NB4 (cell line): ENCODE data around the gene TLN1.

Experiments
- DNase-seq: peaks from one replicate; pipeline ENCODE4 v3.0.0; 2010; ENCODE audit warnings: low read depth
- H3K4me3 ChIP-seq: one replicate; pipeline ENCODE4 v1.5.1; 2011; ENCODE audit warnings: mild to moderate bottlenecking, low read depth, low read length, moderate library complexity
- MYC ChIP-seq: IDR thresholded peaks from 2 replicates; pipeline ENCODE4 v1.6.1; 2011; ENCODE audit warnings: low read depth, low read length
- POLR2A ChIP-seq: IDR thresholded peaks from 2 replicates; pipeline ENCODE4 v1.6.1; 2011; ENCODE audit warnings: mild to moderate bottlenecking; ENCODE audit not compliant: insufficient read length; ENCODE audit errors: extremely low read depth
- TF ChIP-seq, protein P1 (sequence below): IDR thresholded peaks from 2 replicates; pipeline ENCODE4 v1.6.1; 2011; ENCODE audit warnings: low read depth, low read length
- TF ChIP-seq, protein P2 (sequence below): IDR thresholded peaks from one replicate; pipeline ENCODE4 v1.5.1; 2012; ENCODE audit warnings: low read depth, low read length

Gene TLN1

DNA sequence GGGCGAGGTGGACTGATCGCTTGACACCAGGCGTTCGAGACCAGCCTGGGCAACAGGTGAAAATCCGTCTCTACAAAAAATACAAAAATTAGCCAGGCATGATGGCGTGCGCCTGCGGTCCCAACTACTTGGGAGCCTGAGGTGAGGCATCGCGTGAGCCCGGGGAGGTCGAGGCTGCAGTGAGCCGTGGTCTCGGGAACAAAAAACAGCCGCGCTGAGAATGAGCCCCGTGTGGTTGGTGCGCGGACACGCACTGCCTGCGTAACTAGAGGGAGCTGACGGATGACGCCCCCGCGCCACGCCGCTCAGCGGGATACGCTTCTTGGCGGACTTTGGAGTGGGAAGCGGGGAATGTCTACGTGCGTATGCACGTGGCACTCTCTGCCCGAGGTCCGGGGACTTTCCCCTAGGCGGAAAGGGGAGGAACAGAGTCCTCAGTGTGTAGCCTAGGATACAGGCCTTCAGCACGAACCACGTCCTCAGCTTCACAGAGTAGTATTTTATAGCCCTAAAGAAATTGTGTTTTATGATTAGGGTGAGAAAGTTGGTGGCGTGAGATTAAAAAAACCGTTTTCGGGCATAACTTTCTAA, 74.4 kb downstream of the TLN1 start, which contains the start of gene RMRP:
TSS of gene RMRP (minus strand) at position 474 of the 591 bp plus-strand sequence.
- TF ChIP-seq, protein P1, sequence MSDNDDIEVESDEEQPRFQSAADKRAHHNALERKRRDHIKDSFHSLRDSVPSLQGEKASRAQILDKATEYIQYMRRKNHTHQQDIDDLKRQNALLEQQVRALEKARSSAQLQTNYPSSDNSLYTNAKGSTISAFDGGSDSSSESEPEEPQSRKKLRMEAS: peak; percentile 99
- TF ChIP-seq MYC (peak; percentile 98), POLR2A (no peak)
- TF ChIP-seq, protein P2, sequence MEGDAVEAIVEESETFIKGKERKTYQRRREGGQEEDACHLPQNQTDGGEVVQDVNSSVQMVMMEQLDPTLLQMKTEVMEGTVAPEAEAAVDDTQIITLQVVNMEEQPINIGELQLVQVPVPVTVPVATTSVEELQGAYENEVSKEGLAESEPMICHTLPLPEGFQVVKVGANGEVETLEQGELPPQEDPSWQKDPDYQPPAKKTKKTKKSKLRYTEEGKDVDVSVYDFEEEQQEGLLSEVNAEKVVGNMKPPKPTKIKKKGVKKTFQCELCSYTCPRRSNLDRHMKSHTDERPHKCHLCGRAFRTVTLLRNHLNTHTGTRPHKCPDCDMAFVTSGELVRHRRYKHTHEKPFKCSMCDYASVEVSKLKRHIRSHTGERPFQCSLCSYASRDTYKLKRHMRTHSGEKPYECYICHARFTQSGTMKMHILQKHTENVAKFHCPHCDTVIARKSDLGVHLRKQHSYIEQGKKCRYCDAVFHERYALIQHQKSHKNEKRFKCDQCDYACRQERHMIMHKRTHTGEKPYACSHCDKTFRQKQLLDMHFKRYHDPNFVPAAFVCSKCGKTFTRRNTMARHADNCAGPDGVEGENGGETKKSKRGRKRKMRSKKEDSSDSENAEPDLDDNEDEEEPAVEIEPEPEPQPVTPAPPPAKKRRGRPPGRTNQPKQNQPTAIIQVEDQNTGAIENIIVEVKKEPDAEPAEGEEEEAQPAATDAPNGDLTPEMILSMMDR: peak; percentile 16
- peak within 1 kb of the TSS; percentile 65 for H3K4me3 ChIP-seq
- peak; percentile 100 for DNase-seq

DNA sequence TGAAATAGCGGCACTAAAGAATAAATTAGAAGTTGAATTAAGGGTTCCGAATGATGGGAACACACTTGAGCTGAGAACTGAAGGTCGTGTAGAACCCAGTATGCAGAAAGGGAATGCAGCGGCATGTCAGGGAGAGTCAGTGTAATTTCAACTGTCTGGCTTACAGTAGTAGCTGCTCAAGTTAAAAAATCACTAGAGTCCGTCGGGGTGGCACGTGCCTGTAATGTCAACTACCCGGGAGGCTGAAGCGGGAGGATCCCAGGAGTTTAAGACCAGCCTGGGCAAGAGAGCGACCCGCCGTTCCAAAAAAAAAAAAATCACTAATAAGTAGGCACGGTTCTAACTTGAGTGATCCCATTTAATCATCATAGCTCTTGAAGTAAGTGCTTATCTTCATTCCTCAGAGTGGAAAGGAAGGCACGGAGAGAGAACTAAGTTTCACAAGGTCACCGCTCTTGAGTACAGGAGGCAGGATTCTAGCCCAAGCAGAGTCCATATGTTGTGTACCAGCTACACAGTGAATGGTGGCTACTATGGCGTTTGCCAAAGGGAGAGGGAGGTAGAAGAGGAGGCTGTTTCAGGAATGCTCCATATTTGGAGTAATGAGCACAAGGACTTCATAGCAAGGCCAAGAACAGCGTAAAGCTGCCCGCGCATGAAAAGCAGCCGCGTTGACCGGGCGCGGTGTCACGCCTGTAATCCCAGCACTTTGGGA, 75.0 kb downstream of the TLN1 start:
- H3K4me3 ChIP-seq: no peak overlapping the region
- TF ChIP-seq, protein P1: no peak
- no peak for TF ChIP-seq POLR2A
- TF ChIP-seq, protein P2: no peak
- TF ChIP-seq MYC: no peak
- DNase-seq: peak; percentile 19

DNA sequence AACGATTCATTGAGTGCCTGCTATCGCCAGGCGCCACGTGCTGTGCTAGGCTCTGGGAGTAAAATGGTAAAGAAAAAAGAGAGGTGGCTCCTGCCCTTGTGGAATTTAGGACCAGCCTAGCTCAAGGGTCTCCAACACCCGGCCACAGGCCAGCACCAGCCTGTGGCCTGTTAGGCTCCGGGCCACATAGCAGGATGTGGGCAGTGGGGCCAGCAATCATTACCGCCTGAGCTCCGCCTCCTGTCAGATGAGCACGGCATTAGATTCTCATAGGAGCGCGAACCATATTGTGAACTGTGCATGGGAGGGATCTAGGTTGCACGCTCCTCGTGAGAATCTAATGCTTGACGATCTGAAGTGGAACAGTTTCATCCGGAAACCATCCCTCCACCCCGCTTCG, 75.6 kb downstream of the TLN1 start:
- TF ChIP-seq POLR2A (no peak), MYC (no peak)
- TF ChIP-seq, protein P1: no peak
- TF ChIP-seq, protein P2: no peak
- DNase-seq: peak; percentile 64

DNA sequence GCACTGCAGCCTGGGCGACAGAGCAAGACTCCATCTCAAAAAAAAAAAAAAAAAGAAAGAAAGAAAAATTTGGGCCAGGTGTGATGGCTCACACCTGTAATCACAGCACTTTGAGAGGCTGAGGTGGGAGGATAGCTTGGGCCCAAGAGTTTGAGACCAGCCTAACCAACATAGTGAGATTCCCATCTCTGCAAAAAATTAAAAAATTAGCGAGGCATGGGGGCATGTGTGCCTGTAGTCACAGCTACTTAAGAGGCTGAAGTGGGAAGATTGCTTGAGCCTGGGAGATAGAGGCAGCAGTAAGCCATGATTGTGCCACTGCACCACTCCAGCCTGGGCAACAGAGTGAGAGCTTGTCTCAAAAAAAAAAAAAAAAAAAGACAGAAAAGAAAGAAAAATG, 78.4 kb downstream of the TLN1 start:
- no peak overlapping the region for H3K4me3 ChIP-seq
- TF ChIP-seq, protein P1: no peak
- TF ChIP-seq POLR2A: no peak
- no peak for TF ChIP-seq MYC
- TF ChIP-seq, protein P2: no peak
- DNase-seq: no peak

More for the DNA sequence above, 75.6 kb downstream of the TLN1 start:
- H3K4me3 ChIP-seq: no peak overlapping the region

DNA sequence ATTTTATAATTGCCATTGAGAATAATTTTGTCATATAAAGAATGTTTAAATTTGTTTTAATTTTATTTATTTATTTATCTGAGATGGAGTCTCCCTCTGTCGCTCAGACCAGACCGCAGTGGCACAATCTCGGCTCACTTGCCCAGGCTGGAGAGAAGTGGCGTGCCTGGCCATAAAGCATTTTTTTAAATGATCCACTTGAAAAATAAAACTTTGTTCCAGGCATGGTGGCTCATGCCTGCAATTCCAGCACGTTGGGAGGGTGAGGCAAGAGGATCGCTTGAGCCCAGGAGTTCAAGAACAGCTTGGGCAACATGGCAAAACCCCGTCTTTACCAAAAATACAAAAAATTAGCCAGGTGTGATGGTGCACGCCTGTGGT, 79.2 kb downstream of the TLN1 start:
- TF ChIP-seq, protein P2: no peak
- TF ChIP-seq POLR2A (no peak), MYC (no peak)
- TF ChIP-seq, protein P1: no peak

More for the DNA sequence above, 79.2 kb downstream of the TLN1 start:
- no peak for DNase-seq
- no peak overlapping the region for H3K4me3 ChIP-seq
